Upper lobe of right lung (tissue), 1 donor: Measurements from ENCODE around the gene ARHGEF2. TPM values are rescaled to one million over a fixed set of nuclear protein-coding genes. Genes with fewer than 3 reads are reported as not detected.

ENCODE experiments used
- ATAC-seq: fragments of 200-7000 bp; cut with Tn5 transposase; one replicate; pipeline ENCODE4 v1.9.1; 2020; ENCODE audit warnings: mild to moderate bottlenecking, moderate library complexity
- DNase-seq: peaks from one replicate; pipeline ENCODE4 v3.0.0-alpha.2; 2020
- H3K27ac ChIP-seq: fragments of 200-600 bp; one replicate; pipeline ENCODE4 v1.8.0; 2022
- H3K27me3 ChIP-seq: fragments of 200-600 bp; one replicate; pipeline ENCODE4 v1.8.0; 2022; ENCODE audit warnings: mild to moderate bottlenecking
- H3K36me3 ChIP-seq: fragments of 200-600 bp; one replicate; pipeline ENCODE4 v1.8.0; 2022
- H3K4me1 ChIP-seq: fragments of 200-600 bp; one replicate; pipeline ENCODE4 v1.8.0; 2022
- H3K4me3 ChIP-seq: fragments of 200-600 bp; one replicate; pipeline ENCODE4 v1.8.0; 2022; ENCODE audit warnings: mild to moderate bottlenecking
- H3K9me3 ChIP-seq: fragments of 200-600 bp; one replicate; pipeline ENCODE4 v1.8.0; 2022
- intact Hi-C: fragments of 100-400 bp; cut with DNase I; formaldehyde crosslinking; loops from one replicate; pipeline ENCODE4 v1.11.0; 2022
- total RNA-seq: library from RNA; stranded (reverse); fragmentation: NEBNext Ultra II Directional; extraction: Animal tissue kit (Norgen Biotek cat#: 25700); gene quantifications from one replicate; pipeline ENCODE4 v1.2.1, GENCODE V29; 2021
- TF ChIP-seq, protein P1 (sequence below): fragments of 200-600 bp; IDR thresholded peaks from one replicate; pipeline ENCODE4 v1.8.0; 2022; ENCODE audit warnings: antibody characterized with exemption
- donor health status: DM: no; HTN: yes; CAD: no; lungs with severe emphysema.

Gene ARHGEF2
- total RNA-seq, 1 donor from 2014 or later: 220 TPM

DNA sequence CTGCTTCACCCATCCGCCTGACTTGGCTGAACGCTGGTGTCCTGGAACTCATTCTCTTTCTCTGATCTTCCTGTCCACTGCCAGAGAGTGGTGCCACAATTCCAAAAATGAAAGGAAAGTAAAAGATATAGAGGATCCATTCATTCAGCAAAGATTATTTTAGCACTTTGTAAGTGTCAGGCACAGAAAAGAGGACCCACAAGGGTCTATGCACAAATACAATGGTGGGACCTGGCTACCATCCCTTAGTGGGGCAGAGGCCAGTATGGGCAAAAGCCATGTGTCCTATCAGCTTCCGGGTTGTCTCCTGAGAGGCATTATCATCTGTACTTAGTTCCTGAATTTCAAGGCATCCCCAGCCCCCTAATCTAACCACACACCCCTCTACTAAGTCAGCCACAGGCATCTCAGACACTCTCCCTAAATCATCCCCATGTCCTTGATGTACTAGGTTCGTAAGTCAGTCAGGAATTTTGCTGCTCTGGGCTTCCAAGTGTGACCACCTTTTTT is 23.4 kb upstream of the ARHGEF2 start:
- Histone ChIP-seq H3K27ac (peak overlapping the region; percentile 80), H3K9me3 (no peaks in the 10 kb centered on the region), H3K27me3 (no peaks in the 10 kb centered on the region), H3K36me3 (no peaks in the 10 kb centered on the region), H3K4me3 (peak overlapping the region; percentile 42), H3K4me1 (peaks cover 4% of the 10 kb centered on the region)
- DNase-seq (no peak), ATAC-seq (no peak)
- intact Hi-C loops: no loop called here
- TF ChIP-seq, protein P1, sequence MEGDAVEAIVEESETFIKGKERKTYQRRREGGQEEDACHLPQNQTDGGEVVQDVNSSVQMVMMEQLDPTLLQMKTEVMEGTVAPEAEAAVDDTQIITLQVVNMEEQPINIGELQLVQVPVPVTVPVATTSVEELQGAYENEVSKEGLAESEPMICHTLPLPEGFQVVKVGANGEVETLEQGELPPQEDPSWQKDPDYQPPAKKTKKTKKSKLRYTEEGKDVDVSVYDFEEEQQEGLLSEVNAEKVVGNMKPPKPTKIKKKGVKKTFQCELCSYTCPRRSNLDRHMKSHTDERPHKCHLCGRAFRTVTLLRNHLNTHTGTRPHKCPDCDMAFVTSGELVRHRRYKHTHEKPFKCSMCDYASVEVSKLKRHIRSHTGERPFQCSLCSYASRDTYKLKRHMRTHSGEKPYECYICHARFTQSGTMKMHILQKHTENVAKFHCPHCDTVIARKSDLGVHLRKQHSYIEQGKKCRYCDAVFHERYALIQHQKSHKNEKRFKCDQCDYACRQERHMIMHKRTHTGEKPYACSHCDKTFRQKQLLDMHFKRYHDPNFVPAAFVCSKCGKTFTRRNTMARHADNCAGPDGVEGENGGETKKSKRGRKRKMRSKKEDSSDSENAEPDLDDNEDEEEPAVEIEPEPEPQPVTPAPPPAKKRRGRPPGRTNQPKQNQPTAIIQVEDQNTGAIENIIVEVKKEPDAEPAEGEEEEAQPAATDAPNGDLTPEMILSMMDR: no peak

DNA sequence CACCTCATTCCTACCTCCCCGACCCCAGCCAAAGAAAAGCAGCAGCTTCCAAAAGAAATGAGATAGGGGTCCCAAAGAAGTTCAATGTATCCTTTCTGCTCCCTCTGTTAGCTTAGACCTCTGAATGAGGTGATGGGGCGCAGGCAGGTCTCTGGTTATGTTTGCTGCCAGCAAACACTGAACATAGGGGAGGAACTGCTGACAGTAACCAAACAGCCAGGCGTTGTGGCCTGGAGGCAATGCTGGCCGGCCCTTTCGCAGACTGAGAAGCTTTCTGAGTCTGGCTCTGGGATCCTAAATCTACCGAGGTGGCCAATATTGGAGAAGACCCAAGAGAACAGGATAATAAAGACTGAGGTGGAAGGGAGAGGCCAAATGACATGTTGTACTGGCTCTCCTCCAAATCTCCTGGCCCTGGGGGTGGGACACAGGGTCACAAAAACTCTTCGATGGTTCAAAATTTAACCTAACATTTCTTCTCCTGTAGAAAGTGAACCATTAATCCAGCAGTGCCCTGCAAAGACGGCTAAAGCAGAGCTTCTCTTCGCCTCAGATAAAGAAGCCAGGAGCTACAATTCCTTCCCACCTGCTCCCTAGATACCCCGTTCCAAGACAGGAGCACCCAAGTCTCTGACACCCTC is 22.8 kb upstream of the ARHGEF2 start:
- Histone ChIP-seq H3K27ac (peak overlapping the region; percentile 30), H3K4me3 (peak overlapping the region; percentile 42), H3K27me3 (no peaks in the 10 kb centered on the region), H3K9me3 (no peaks in the 10 kb centered on the region), H3K4me1 (peaks cover 8% of the 10 kb centered on the region), H3K36me3 (no peaks in the 10 kb centered on the region)
- intact Hi-C loops: no loop called here
- peak; percentile 4 for ATAC-seq
- no peak for DNase-seq
- TF ChIP-seq, protein P1: no peak

GRCh38 chr1:155999964-156000363 is 21.6 kb upstream of the ARHGEF2 start:
- intact Hi-C loops: no loop called here
- DNase-seq: no peak
- no peak for ATAC-seq
- H3K36me3 ChIP-seq: no peaks in the 10 kb centered on the region
- no peaks in the 10 kb centered on the region for H3K27me3 ChIP-seq
- no peak overlapping the region for H3K4me3 ChIP-seq
- no peaks in the 10 kb centered on the region for H3K9me3 ChIP-seq
- H3K27ac ChIP-seq: no peak overlapping the region
- TF ChIP-seq, protein P1: no peak
- H3K4me1 ChIP-seq: peaks cover 8% of the 10 kb centered on the region

GRCh38 chr1:155996166-155996565 is 17.8 kb upstream of the ARHGEF2 start:
- DNase-seq (no peak), ATAC-seq (no peak)
- no peak overlapping the region for H3K4me3 ChIP-seq
- TF ChIP-seq, protein P1: no peak
- H3K36me3 ChIP-seq: no peaks in the 10 kb centered on the region
- no peak overlapping the region for H3K27ac ChIP-seq
- no peaks in the 10 kb centered on the region for H3K9me3 ChIP-seq
- intact Hi-C loops: no loop called here
- peaks cover 10% of the 10 kb centered on the region for H3K4me1 ChIP-seq
- no peaks in the 10 kb centered on the region for H3K27me3 ChIP-seq

GRCh38 chr1:155993595-155993994 is 15.2 kb upstream of the ARHGEF2 start:
- intact Hi-C loops: no loop called here
- no peak overlapping the region for H3K4me3 ChIP-seq
- H3K27ac ChIP-seq: peak overlapping the region; percentile 58
- no peaks in the 10 kb centered on the region for H3K27me3 ChIP-seq
- H3K4me1 ChIP-seq: peaks cover 28% of the 10 kb centered on the region
- H3K9me3 ChIP-seq: no peaks in the 10 kb centered on the region
- no peaks in the 10 kb centered on the region for H3K36me3 ChIP-seq
- no peak for DNase-seq
- TF ChIP-seq, protein P1: no peak
- peak; percentile 71 for ATAC-seq
